Neural cell (in vitro differentiated cells): ENCODE measurements around the gene MND1.

Experiments used
- CTCF ChIP-seq: fragments of 450-650 bp; IDR thresholded peaks from 2 replicates; pipeline ENCODE4 v1.5.1; 2014; ENCODE audit warnings: antibody characterized with exemption, mild to moderate bottlenecking, moderate library complexity; ENCODE audit not compliant: poor library complexity, severe bottlenecking
- EP300 ChIP-seq: fragments of 450-650 bp; conservative IDR thresholded peaks from 2 replicates; pipeline ENCODE4 v1.6.1; 2014; ENCODE audit warnings: antibody characterized with exemption, mild to moderate bottlenecking, moderate library complexity; ENCODE audit not compliant: poor library complexity, severe bottlenecking
- EZH2 ChIP-seq: fragments of 200-600, 300-800 bp; shearing (Covaris generic), sonication (generic); IDR thresholded peaks from 2 replicates; pipeline ENCODE4 v1.6.1; 2014; ENCODE audit warnings: antibody characterized with exemption, low read length, borderline replicate concordance, mild to moderate bottlenecking; ENCODE audit not compliant: insufficient read depth, poor library complexity, severe bottlenecking
- MXI1 ChIP-seq: fragments of 450-650 bp; conservative IDR thresholded peaks from 2 replicates; pipeline ENCODE4 v1.6.1; 2014; ENCODE audit warnings: antibody characterized with exemption, mild to moderate bottlenecking; ENCODE audit not compliant: poor library complexity, severe bottlenecking
- POLR2AphosphoS5 ChIP-seq: IDR thresholded peaks from 2 replicates; pipeline ENCODE4 v1.6.1; 2012
- TAF1 ChIP-seq: IDR thresholded peaks from 2 replicates; pipeline ENCODE4 v1.6.1; 2012; ENCODE audit warnings: low read depth

- TF ChIP-seq POLR2AphosphoS5 (no peak), TAF1 (no peak), EP300 (no peak), CTCF (no peak), MXI1 (no peak), EZH2 (no peak)
Measured at GRCh38 chr4:153341575-153342090, 2.9 kb upstream of the MND1 start.
